ENCODE measurements around the gene HOXB9. TPM values are rescaled to one million over a fixed set of nuclear protein-coding genes. Genes with fewer than 3 reads are reported as not detected.

Gene HOXB9
- total RNA-seq, 2 donors from 2014 or later: 0.09 to 0.68 TPM

- no peaks in the 10 kb centered on the region for H3K9me3 ChIP-seq
- H3K4me1 ChIP-seq (replicated peaks): peaks cover 4% of the 10 kb centered on the region
- intact Hi-C loops (cut with DNase I): no loop called here
- no peak overlapping the region for H3K27ac ChIP-seq
- 44% methylated on average over 2 of the region's 2 CpGs for WGBS
- H3K36me3 ChIP-seq: no peaks in the 10 kb centered on the region
- no peak overlapping the region for H3K4me3 ChIP-seq
- DNase-seq (ENCODE audit: low spot score): no peak
- TF ChIP-seq POLR2A (IDR thresholded peaks at IDR 0.05) (no peak), POLR2AphosphoS5 (IDR thresholded peaks at IDR 0.05) (no peak)
- TF ChIP-seq, protein P1, sequence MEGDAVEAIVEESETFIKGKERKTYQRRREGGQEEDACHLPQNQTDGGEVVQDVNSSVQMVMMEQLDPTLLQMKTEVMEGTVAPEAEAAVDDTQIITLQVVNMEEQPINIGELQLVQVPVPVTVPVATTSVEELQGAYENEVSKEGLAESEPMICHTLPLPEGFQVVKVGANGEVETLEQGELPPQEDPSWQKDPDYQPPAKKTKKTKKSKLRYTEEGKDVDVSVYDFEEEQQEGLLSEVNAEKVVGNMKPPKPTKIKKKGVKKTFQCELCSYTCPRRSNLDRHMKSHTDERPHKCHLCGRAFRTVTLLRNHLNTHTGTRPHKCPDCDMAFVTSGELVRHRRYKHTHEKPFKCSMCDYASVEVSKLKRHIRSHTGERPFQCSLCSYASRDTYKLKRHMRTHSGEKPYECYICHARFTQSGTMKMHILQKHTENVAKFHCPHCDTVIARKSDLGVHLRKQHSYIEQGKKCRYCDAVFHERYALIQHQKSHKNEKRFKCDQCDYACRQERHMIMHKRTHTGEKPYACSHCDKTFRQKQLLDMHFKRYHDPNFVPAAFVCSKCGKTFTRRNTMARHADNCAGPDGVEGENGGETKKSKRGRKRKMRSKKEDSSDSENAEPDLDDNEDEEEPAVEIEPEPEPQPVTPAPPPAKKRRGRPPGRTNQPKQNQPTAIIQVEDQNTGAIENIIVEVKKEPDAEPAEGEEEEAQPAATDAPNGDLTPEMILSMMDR (IDR thresholded peaks at IDR 0.05): no peak
- H3K27me3 ChIP-seq (replicated peaks; ENCODE audit: insufficient read depth): peaks cover 39% of the 10 kb centered on the region
Observed at GRCh38 chr17:48584223-48584741, 41.9 kb downstream of the HOXB9 start.

DNA sequence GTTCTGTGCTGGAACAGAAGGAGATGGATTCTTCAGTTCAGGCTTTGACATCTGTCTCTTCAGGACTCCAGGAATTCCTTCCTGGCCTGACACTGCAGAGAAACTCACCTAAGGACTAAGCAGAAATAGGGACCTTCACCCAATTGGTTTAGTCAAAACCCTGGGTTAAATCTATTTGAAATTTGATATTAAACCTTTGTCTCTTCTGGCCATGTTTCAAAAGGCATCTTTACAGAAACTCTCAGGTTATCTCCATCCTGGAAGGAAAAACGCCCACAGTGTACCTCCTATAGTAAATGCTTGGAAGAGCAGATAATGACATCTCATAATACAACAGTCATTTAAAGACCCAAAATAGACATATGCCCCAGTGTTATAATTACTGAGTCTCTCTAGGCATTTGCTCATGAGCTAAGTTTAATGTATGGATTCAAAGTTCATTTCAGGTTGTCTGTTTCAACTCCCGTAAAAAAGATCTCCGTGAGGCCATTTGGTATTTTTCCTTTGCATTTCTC is 42.4 kb downstream of the HOXB9 start:
- Histone ChIP-seq H3K36me3 (no peaks in the 10 kb centered on the region), H3K27me3 (replicated peaks; ENCODE audit: insufficient read depth) (peaks cover 43% of the 10 kb centered on the region), H3K4me1 (replicated peaks) (peaks cover 4% of the 10 kb centered on the region), H3K27ac (no peak overlapping the region), H3K9me3 (no peaks in the 10 kb centered on the region), H3K4me3 (no peak overlapping the region)
- TF ChIP-seq POLR2AphosphoS5 (IDR thresholded peaks at IDR 0.05): no peak
- TF ChIP-seq, protein P1 (IDR thresholded peaks at IDR 0.05): no peak
- TF ChIP-seq POLR2A (IDR thresholded peaks at IDR 0.05): no peak
- no peak for DNase-seq (ENCODE audit: low spot score)
- intact Hi-C loops (cut with DNase I): no loop called here
- WGBS: 75% methylated on average over 3 of the region's 3 CpGs

DNA sequence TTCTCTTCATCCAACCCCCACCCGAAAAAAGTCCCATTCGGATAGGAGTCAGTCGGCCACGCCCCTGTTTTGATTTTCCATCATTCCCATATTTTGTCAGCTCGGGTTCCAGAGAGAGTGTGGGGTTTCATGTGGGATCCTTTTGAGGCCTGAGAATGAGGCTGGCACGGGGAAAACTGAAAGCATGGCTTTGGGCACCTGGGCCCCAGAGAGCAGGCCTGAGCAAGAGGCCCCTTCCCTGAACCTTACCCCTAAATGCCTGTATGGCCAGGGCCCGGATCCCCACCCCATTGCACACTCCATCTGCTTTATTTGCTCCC is 43.4 kb downstream of the HOXB9 start:
- intact Hi-C loops (cut with DNase I): no loop called here
- Histone ChIP-seq H3K36me3 (no peaks in the 10 kb centered on the region), H3K27me3 (replicated peaks; ENCODE audit: insufficient read depth) (peaks cover 46% of the 10 kb centered on the region), H3K4me1 (replicated peaks) (peaks cover 4% of the 10 kb centered on the region), H3K9me3 (no peaks in the 10 kb centered on the region), H3K4me3 (no peak overlapping the region), H3K27ac (no peak overlapping the region)
- WGBS: 75% methylated on average over 7 of the region's 7 CpGs
- DNase-seq (ENCODE audit: low spot score): no peak
- TF ChIP-seq, protein P1 (IDR thresholded peaks at IDR 0.05): no peak
- TF ChIP-seq POLR2AphosphoS5 (IDR thresholded peaks at IDR 0.05): no peak
- no peak for TF ChIP-seq POLR2A (IDR thresholded peaks at IDR 0.05)

GRCh38 chr17:48579760-48580554 is 46.2 kb downstream of the HOXB9 start:
- intact Hi-C loops (cut with DNase I): no loop called here
- TF ChIP-seq, protein P1 (IDR thresholded peaks at IDR 0.05): no peak
- no peak for TF ChIP-seq POLR2AphosphoS5 (IDR thresholded peaks at IDR 0.05)
- TF ChIP-seq POLR2A (IDR thresholded peaks at IDR 0.05): no peak
- Histone ChIP-seq H3K27ac (no peak overlapping the region), H3K4me1 (replicated peaks) (no peaks in the 10 kb centered on the region), H3K27me3 (replicated peaks; ENCODE audit: insufficient read depth) (peaks cover 66% of the 10 kb centered on the region), H3K9me3 (no peaks in the 10 kb centered on the region), H3K36me3 (no peaks in the 10 kb centered on the region), H3K4me3 (no peak overlapping the region)
- DNase-seq (ENCODE audit: low spot score): no peak
- WGBS: 26% methylated on average over 26 of the region's 26 CpGs

DNA sequence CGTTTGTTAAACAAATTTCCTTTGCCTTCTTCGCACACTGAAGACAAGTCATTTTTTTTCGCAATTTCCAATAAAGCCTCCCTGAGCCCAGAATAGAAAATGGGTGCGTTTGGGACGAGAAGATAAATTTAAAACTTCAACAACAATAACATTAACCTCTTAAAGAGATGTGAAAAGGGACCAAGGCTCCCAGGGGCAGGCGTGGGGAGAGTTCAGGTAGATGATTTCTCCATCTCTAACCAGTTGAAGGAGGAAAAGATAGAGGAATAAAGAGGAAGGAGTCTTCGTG is 46.7 kb downstream of the HOXB9 start:
- no peak for TF ChIP-seq POLR2A (IDR thresholded peaks at IDR 0.05)
- TF ChIP-seq POLR2AphosphoS5 (IDR thresholded peaks at IDR 0.05): no peak
- TF ChIP-seq, protein P1 (IDR thresholded peaks at IDR 0.05): no peak
- Histone ChIP-seq H3K4me1 (replicated peaks) (no peaks in the 10 kb centered on the region), H3K36me3 (no peaks in the 10 kb centered on the region), H3K27ac (no peak overlapping the region), H3K4me3 (no peak overlapping the region), H3K27me3 (replicated peaks; ENCODE audit: insufficient read depth) (peaks cover 69% of the 10 kb centered on the region), H3K9me3 (no peaks in the 10 kb centered on the region)
- no peak for DNase-seq (ENCODE audit: low spot score)
- intact Hi-C loops (cut with DNase I): no loop called here
- WGBS: 43% methylated on average over 7 of the region's 7 CpGs
